HG03103 (cell line): Measurements from ENCODE around the gene ELF5.

Experiments
- ATAC-seq: cut with Tn5 transposase; IDR thresholded peaks from one replicate; pipeline ENCODE4 v1.9.1; 2021; ENCODE audit warnings: low read depth; ENCODE audit not compliant: unreplicated experiment

ELF5 gene

GRCh38 chr11:34513682-34514449 lies at the start of gene ELF5:
TSS of gene ELF5 (minus strand) at chr11:34513794. CDS start at chr11:34505749, 8,045 bp downstream.
- ATAC-seq: no peak

- ATAC-seq: no peak
Observed at GRCh38 chr11:34562976-34563375, 49.4 kb upstream of the ELF5 start.

DNA sequence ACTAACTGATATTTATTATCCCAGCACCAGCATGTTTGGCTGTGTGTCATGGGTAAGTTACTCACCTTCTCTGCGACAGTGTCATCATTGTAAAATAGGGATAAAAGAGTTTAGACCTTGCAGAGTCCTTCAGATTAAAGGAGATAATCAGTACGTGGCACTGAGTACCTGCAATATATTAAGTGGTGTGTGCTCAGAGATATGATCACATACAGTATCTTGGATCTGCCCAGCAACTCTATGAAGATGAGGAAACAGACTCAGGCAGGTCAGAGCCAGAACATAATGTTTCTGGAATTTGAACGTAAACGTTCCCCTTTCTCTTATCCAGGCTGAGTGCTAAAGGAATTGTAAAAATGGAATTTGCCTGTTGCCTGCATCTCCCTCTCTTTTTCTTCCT lies 46.9 kb upstream of the ELF5 start:
- ATAC-seq: no peak

- no peak for ATAC-seq
Observed at GRCh38 chr11:34558673-34559072, 45.1 kb upstream of the ELF5 start.

DNA sequence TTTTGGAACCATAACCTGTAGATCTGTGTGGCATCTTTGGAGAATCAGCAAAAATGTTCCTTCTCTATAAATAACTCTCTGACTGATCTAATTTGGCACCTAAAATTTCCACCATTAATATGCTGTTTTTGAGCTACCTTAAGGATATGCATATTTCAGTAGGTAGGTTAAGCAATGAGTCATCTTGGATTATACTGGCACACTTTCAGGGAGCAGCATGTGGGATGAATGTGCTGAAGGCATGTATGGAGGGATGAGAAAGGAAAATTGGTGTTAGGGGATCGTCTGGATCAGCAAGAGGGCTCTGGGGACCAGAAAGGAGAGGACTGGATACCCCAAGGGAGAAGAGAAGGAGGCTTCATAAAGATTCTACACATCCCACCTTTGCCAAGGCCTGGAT lies 44.6 kb upstream of the ELF5 start:
- no peak for ATAC-seq

- ATAC-seq: no peak
Observed at GRCh38 chr11:34552270-34552669, 38.7 kb upstream of the ELF5 start.

- no peak for ATAC-seq
Observed at GRCh38 chr11:34549271-34549670, 35.7 kb upstream of the ELF5 start.

DNA sequence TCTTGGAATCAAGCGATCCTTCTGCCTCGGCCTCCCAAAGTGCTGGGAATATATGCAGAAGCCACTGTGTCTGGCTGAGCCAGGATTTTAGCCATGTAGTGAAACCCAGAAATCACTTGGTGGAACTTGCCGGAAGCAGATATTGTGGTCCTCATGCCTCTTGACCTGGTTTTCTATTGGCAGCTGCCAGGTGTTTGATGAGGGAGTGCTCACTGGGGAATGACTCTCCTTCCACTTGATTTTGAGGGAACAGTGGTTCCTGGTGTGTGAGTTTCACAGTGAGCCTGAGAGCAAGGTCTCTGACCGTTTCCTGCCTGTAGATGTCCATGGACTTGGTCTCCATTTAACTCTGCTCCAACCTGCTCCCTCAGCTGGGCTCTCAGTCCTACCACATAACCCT lies 34.7 kb upstream of the ELF5 start:
- ATAC-seq: no peak

DNA sequence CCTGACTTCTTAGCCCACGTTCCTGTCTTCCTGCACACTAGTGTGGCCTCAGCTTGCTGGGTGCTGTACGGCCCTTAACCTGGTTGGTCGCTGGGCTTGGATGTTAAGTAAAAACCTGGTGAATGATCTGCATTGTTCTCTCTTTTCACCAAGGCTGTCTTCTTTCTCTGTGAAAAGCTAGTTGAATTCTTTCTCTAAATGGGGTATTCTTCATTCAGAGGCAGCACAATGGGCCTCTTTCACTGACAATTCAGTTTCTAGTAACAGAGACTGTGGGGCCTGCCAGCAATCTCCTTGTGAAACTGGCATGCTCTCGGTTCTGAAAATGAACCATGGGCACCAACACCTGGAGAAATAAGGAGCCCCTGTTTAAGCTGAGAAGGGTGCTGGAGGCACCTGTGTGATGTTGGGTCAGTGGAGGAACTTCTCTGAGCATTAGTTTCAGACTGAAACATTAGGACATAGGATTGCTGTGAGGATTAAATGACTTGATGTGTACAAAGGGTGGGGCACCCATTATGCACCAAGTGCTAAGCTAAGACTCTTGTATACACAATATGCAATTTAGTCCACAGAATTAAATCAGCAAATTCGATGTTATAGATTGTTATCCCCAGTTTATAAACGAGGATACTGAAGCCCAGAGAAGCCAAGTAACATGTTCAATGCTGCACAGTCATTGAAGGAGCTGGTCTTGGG lies 33.1 kb upstream of the ELF5 start:
- ATAC-seq: no peak

GRCh38 chr11:34542089-34542488 lies 28.5 kb upstream of the ELF5 start:
- no peak for ATAC-seq

DNA sequence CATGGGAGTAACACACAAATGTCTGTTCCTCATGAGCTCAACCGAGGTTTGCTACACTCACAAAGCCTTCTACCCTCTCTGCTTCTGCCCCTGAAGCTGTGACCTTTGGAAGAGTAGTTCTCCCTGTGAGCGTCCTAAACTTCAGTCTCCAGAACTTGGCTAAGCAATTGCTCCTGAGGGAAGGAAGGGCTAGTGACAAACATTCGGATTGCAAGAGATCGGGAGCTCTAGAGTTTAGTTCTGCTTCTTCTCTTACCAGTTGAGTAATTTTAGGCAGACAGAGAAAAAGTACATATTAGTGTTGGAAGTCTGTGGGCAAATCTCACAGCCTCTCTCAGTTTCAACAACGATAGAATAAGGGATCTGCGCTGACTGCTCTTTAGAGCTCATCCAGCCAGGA lies 27.3 kb upstream of the ELF5 start:
- ATAC-seq: no peak

GRCh38 chr11:34537636-34538035 lies 24.0 kb upstream of the ELF5 start:
- no peak for ATAC-seq

DNA sequence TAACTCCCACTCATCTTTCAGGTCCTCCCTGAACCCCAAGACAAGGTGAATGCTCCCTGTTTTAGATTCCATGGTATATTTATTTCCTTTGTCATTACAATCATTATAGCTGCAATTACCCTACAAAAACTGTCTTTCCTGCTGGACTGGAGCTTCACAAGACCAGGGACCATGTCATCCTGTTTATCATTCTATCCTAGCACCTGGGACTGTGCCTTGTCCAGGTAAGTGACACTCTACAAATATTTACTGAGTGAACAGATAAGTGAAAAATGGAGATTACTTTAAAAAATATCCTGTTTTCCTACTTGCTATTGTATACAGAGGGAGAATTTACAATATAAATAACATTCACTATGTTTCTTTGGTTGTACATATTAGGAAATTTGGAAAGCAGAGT lies 22.5 kb upstream of the ELF5 start:
- no peak for ATAC-seq

GRCh38 chr11:34534826-34535225 lies 21.2 kb upstream of the ELF5 start:
- no peak for ATAC-seq

DNA sequence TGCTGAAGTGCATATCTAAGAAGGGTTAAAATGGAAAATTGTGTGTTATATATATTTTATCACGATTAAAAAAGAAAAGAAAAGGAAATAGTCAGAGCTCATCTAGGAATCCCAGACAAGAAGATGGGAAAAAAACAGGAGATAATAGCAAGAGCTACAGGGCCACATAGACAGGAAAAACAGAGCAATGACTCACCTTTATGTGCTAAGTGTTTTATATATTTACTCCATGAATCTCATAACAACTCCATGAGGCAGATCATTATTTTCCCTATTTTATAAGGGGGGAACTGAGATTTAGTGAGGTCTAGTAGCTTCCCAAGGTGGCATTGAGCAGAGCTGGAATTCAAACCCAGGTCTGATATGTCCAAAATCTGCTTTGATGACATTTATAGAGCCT lies 18.1 kb upstream of the ELF5 start:
- no peak for ATAC-seq

- no peak for ATAC-seq
Observed at GRCh38 chr11:34530545-34531234, 17.1 kb upstream of the ELF5 start.

- no peak for ATAC-seq
Observed at GRCh38 chr11:34529643-34530042, 16.0 kb upstream of the ELF5 start.

DNA sequence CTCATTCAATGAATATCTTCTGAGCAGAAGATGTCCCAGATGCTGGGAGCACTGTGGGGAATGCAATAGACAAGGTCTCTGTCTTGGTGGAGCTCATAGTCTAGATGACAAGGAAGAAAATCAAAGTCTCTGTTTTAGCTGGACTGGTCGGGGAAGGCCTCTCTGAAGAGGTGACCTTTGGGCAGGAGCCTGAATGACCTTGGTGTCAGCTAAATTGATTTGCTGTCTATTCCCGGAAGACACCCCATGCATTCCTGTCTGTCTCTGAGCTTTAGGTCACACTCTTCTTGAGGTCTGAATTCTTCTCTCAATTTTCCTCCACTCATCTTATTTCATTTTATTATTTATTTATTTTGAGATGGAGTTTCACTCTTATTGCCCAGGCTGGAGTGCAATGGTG lies 14.5 kb upstream of the ELF5 start:
- no peak for ATAC-seq

GRCh38 chr11:34525888-34526657 lies 12.5 kb upstream of the ELF5 start:
- ATAC-seq: no peak

GRCh38 chr11:34525098-34525497 lies 11.5 kb upstream of the ELF5 start:
- ATAC-seq: no peak

- ATAC-seq: no peak
Observed at GRCh38 chr11:34524696-34525095, 11.1 kb upstream of the ELF5 start.
